Esophagus muscularis mucosa (tissue), 4 donors: ENCODE results near the gene MGLL.

Source experiments
- EP300 ChIP-seq: sonication (generic); formaldehyde crosslinking; IDR thresholded peaks from one replicate; pipeline ENCODE4 v1.6.1; 2017; ENCODE audit warnings: antibody characterized with exemption
- POLR2A ChIP-seq: fragments of 450-650 bp; IDR thresholded peaks from one replicate; pipeline ENCODE4 v1.6.1; 2017; ENCODE audit warnings: antibody characterized with exemption, moderate library complexity, mild to moderate bottlenecking, low read depth
- POLR2AphosphoS5 ChIP-seq, 2 donors: sonication (generic); formaldehyde crosslinking; IDR thresholded peaks; one replicate each; pipeline ENCODE4 v1.6.1; 2017; ENCODE audit warnings: antibody characterized with exemption in 2 of 2
- TF ChIP-seq, protein P1 (sequence below), 3 experiments: fragments of 200-600 bp in 2 of 3; fragments of 450-650 bp in 1 of 3; sonication (generic) in 2 of 3; IDR thresholded peaks; one replicate each; pipeline ENCODE4 v1.5.1; 2017 to 2019; ENCODE audit warnings: antibody characterized with exemption in 3 of 3, mild to moderate bottlenecking in 2 of 3, moderate library complexity in 1 of 3

DNA sequence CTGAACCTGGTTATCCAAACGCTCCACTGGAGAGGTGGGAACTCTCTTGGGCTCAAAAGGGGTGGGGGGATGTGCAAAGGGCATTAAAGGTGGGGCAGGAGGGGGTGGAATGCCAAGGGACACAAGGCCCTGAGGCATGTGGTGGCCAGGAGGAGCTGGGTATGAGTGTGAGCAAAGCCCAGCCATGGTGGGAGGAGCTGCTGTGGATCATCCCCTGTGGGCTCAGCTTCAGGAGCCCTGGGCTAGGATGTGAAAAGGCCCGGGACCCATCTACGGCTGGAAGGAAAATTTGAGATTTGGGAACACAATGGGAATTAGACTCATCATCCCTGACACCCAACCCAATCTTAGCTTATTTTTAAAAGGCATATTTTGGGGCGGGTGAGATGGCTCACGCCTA is 33.3 kb downstream of the MGLL start:
- TF ChIP-seq, protein P1, sequence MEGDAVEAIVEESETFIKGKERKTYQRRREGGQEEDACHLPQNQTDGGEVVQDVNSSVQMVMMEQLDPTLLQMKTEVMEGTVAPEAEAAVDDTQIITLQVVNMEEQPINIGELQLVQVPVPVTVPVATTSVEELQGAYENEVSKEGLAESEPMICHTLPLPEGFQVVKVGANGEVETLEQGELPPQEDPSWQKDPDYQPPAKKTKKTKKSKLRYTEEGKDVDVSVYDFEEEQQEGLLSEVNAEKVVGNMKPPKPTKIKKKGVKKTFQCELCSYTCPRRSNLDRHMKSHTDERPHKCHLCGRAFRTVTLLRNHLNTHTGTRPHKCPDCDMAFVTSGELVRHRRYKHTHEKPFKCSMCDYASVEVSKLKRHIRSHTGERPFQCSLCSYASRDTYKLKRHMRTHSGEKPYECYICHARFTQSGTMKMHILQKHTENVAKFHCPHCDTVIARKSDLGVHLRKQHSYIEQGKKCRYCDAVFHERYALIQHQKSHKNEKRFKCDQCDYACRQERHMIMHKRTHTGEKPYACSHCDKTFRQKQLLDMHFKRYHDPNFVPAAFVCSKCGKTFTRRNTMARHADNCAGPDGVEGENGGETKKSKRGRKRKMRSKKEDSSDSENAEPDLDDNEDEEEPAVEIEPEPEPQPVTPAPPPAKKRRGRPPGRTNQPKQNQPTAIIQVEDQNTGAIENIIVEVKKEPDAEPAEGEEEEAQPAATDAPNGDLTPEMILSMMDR (IDR thresholded peaks at IDR 0.05), result no peak
- TF ChIP-seq POLR2AphosphoS5 (IDR thresholded peaks at IDR 0.05) (no peak), EP300 (no peak), POLR2A (no peak)
